MM.1S (cell line): ENCODE measurements around the gene ZNF516.

Experiments used
- EZH2 ChIP-seq: fragments of 300-600 bp; sonication (generic); optimal IDR thresholded peaks from 2 replicates; pipeline ENCODE3; 2017; ENCODE audit warnings: low read depth, mild to moderate bottlenecking, antibody characterized with exemption, low read length, mixed read lengths
- EZH2phosphoT487 ChIP-seq: fragments of 300-600 bp; sonication (generic); IDR thresholded peaks from 2 replicates; pipeline ENCODE4 v1.6.1; 2018; ENCODE audit warnings: antibody characterized with exemption, low read length
- TF ChIP-seq, protein P1 (sequence below): fragments of 300-600 bp; sonication (generic); IDR thresholded peaks from 2 replicates; pipeline ENCODE4 v1.5.1; 2016; ENCODE audit warnings: antibody characterized with exemption, low read length, mixed read lengths

DNA sequence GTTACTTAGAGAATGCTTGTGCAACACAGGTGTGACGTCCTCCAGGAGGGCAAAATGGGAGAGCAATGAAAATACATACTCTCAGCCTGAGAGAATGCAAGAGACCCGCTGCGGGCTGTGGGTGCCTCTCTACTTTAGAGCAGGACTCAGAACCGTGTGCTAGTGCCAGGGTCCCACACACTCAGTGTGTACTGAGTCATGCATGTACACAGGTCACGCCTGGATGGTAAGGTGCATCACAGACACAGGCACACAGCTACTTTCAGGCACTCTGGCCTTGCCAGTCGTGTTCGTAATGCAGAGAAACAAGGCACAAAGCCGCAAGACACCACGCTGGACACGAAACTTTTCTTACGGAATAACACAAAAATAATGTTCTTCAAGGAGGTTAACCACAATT, 125.3 kb downstream of the ZNF516 start:
- TF ChIP-seq, protein P1, sequence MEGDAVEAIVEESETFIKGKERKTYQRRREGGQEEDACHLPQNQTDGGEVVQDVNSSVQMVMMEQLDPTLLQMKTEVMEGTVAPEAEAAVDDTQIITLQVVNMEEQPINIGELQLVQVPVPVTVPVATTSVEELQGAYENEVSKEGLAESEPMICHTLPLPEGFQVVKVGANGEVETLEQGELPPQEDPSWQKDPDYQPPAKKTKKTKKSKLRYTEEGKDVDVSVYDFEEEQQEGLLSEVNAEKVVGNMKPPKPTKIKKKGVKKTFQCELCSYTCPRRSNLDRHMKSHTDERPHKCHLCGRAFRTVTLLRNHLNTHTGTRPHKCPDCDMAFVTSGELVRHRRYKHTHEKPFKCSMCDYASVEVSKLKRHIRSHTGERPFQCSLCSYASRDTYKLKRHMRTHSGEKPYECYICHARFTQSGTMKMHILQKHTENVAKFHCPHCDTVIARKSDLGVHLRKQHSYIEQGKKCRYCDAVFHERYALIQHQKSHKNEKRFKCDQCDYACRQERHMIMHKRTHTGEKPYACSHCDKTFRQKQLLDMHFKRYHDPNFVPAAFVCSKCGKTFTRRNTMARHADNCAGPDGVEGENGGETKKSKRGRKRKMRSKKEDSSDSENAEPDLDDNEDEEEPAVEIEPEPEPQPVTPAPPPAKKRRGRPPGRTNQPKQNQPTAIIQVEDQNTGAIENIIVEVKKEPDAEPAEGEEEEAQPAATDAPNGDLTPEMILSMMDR = no peak
- TF ChIP-seq EZH2 = no peak
- TF ChIP-seq EZH2phosphoT487 = no peak
